ENCODE data around the gene ZBTB25. TPM values are rescaled to one million over a fixed set of nuclear protein-coding genes. Genes with fewer than 3 reads are reported as not detected.

ZBTB25 gene
- total RNA-seq, 1 experiment from 2014 or later: 19.0 TPM

GRCh38 chr14:64467101-64467500, 36.5 kb downstream of the ZBTB25 start:
- H3K27me3 ChIP-seq (ENCODE audit: insufficient read depth, low read length): no peaks in the 10 kb centered on the region
- DNase-seq (ENCODE audit: low read depth, low spot score): no peak
- H2AFZ ChIP-seq (ENCODE audit: low read depth, low read length, poor library complexity, severe bottlenecking): no peak overlapping the region
- H3K4me2 ChIP-seq (ENCODE audit: low read length): no peak overlapping the region
- H3K4me1 ChIP-seq (ENCODE audit: control insufficient read depth in 1 of 2, insufficient read depth in 2 of 2, low read length in 2 of 2): peaks cover 0 to 4% of the 10 kb centered on the region in 2 experiments; a peak in 1 of 4 replicates
- no peak overlapping the region for H3K9ac ChIP-seq (ENCODE audit: low read length)
- H3K36me3 ChIP-seq (ENCODE audit: control insufficient read depth in 1 of 2, insufficient read depth in 2 of 2, low read length in 2 of 2): no peaks in the 10 kb centered on the region
- 0 out of 2 replicates have a peak, but pooled peaks cover 3% of the 10 kb centered on the region for H4K20me1 ChIP-seq (ENCODE audit: insufficient read depth)
- intact Hi-C loops (cut with micrococcal nuclease): no loop called here
- TF ChIP-seq SRF (IDR thresholded peaks at IDR 0.05; ENCODE audit: low read depth) (no peak), EGR1 (IDR thresholded peaks at IDR 0.05; ENCODE audit: low read depth) (no peak), MAX (IDR thresholded peaks at IDR 0.05) (no peak), SIN3A (IDR thresholded peaks at IDR 0.05; ENCODE audit: low read depth) (no peak), POLR2AphosphoS5 (IDR thresholded peaks at IDR 0.05; ENCODE audit: low read depth, low read length) (no peak), CEBPB (IDR thresholded peaks at IDR 0.05; ENCODE audit: low read depth) (no peak), ATF3 (IDR thresholded peaks at IDR 0.05) (no peak), CTCF (IDR thresholded peaks at IDR 0.05 in 2 of 3, conservative IDR thresholded peaks at IDR 0.05 in 1 of 3; ENCODE audit: borderline replicate concordance in 1 of 3, insufficient read depth in 1 of 3, low read depth in 2 of 3, low read length in 2 of 3) (no peak)
- no peak for ATAC-seq
- no TSS peak for BruUV-seq (replicated peaks)
- no peak overlapping the region for H3K27ac ChIP-seq (ENCODE audit: low read depth, low read length)
- H3K9me2 ChIP-seq (ENCODE audit: insufficient read depth): no peaks in the 10 kb centered on the region
- no peaks in the 10 kb centered on the region for H3K9me3 ChIP-seq (ENCODE audit: control insufficient read depth in 1 of 2, insufficient read depth in 1 of 2, low read depth in 1 of 2, low read length in 2 of 2)
- ChIA-PET POLR2A (no interaction called here), RAD21 (ENCODE audit: low non-redundant PET in 1 of 2, low total read pairs in 2 of 2, uncharacterized antibody in 2 of 2, unreplicated experiment in 2 of 2) (no interaction called here), CTCF (interaction anchor here (0.9 kb wide), 1 partner anchor 37 kb away, joined by 3 read pairs; no protein-coding TSS in a partner anchor)
- no peaks in the 10 kb centered on the region for H3K79me2 ChIP-seq (ENCODE audit: insufficient read depth, low read length)
- H3K4me3 ChIP-seq (replicated peaks in 1 of 2; ENCODE audit: low read depth in 1 of 2, low read length in 2 of 2): no peak overlapping the region

Data from HCT116 (cell line).